ENCODE data around the gene KCNJ1. TPM values are rescaled to one million over a fixed set of nuclear protein-coding genes. Genes with fewer than 3 reads are reported as not detected.

Gene KCNJ1
- total and polyA plus RNA-seq, 2 donors from 2014 or later = 175 to 355 TPM

- no peaks in the 10 kb centered on the region for H3K9me3 ChIP-seq (ENCODE audit: control insufficient read depth in 2 of 3, insufficient read depth in 1 of 3, low read length in 3 of 3)
- H3K9ac ChIP-seq (ENCODE audit: low read length in 3 of 3) = no peak overlapping the region
- H3K4me1 ChIP-seq (ENCODE audit: control insufficient read depth in 2 of 3, insufficient read depth in 2 of 3, low read depth in 1 of 3, low read length in 3 of 3) = peaks cover 0 to 2% (median 0%) of the 10 kb centered on the region in 3 donors
- no peak overlapping the region for H3K4me3 ChIP-seq (ENCODE audit: low read length in 3 of 3)
- intact Hi-C loops (cut with DNase I) = loop anchor here (5.0 kb wide), 1 partner anchor 72 kb away; no protein-coding TSS in a partner anchor
- peak; percentile 80 for TF ChIP-seq CTCF (IDR thresholded peaks at IDR 0.05; ENCODE audit: borderline replicate concordance, extremely low read depth, insufficient read depth)
- peak; percentile 92 for FAIRE-seq
- no peaks in the 10 kb centered on the region for H3K36me3 ChIP-seq (ENCODE audit: control insufficient read depth in 2 of 3, insufficient read depth in 3 of 3, low read length in 3 of 3)
- no peaks in the 10 kb centered on the region for H3K27me3 ChIP-seq (ENCODE audit: control insufficient read depth, insufficient read depth, low read length)
- peak in 4 of 5 donors; percentile 85 to 87 (median 86) for DNase-seq
- no peak overlapping the region for H3K27ac ChIP-seq (ENCODE audit: low read depth in 2 of 2, low read length in 2 of 2)
Measured at GRCh38 chr11:128884703-128885338, 17.7 kb upstream of the KCNJ1 start.

GRCh38 chr11:128884054-128884453 is 17.0 kb upstream of the KCNJ1 start:
- no peaks in the 10 kb centered on the region for H3K36me3 ChIP-seq (ENCODE audit: control insufficient read depth in 2 of 3, insufficient read depth in 3 of 3, low read length in 3 of 3)
- no peak for TF ChIP-seq CTCF (IDR thresholded peaks at IDR 0.05; ENCODE audit: borderline replicate concordance, extremely low read depth, insufficient read depth)
- no peak overlapping the region for H3K9ac ChIP-seq (ENCODE audit: low read length in 3 of 3)
- no peak overlapping the region for H3K4me3 ChIP-seq (ENCODE audit: low read length in 3 of 3)
- no peaks in the 10 kb centered on the region for H3K9me3 ChIP-seq (ENCODE audit: control insufficient read depth in 2 of 3, insufficient read depth in 1 of 3, low read length in 3 of 3)
- no peaks in the 10 kb centered on the region for H3K4me1 ChIP-seq (ENCODE audit: control insufficient read depth in 2 of 3, insufficient read depth in 2 of 3, low read depth in 1 of 3, low read length in 3 of 3)
- H3K27me3 ChIP-seq (ENCODE audit: control insufficient read depth, insufficient read depth, low read length) = no peaks in the 10 kb centered on the region
- FAIRE-seq (no peak), DNase-seq (peak in 1 of 5 donors; percentile 7)
- no peak overlapping the region for H3K27ac ChIP-seq (ENCODE audit: low read depth in 2 of 2, low read length in 2 of 2)
- intact Hi-C loops (cut with DNase I) = no loop called here

- no peak overlapping the region for H3K27ac ChIP-seq (ENCODE audit: low read depth in 2 of 2, low read length in 2 of 2)
- FAIRE-seq = no peak
- no peaks in the 10 kb centered on the region for H3K27me3 ChIP-seq (ENCODE audit: control insufficient read depth, insufficient read depth, low read length)
- H3K36me3 ChIP-seq (ENCODE audit: control insufficient read depth in 2 of 3, insufficient read depth in 3 of 3, low read length in 3 of 3) = no peaks in the 10 kb centered on the region
- no peaks in the 10 kb centered on the region for H3K9me3 ChIP-seq (ENCODE audit: control insufficient read depth in 2 of 3, insufficient read depth in 1 of 3, low read length in 3 of 3)
- H3K4me3 ChIP-seq (ENCODE audit: low read length in 3 of 3) = no peak overlapping the region
- H3K9ac ChIP-seq (ENCODE audit: low read length in 3 of 3) = no peak overlapping the region
- intact Hi-C loops (cut with DNase I) = no loop called here
- no peak for TF ChIP-seq CTCF (IDR thresholded peaks at IDR 0.05; ENCODE audit: borderline replicate concordance, extremely low read depth, insufficient read depth)
- no peaks in the 10 kb centered on the region for H3K4me1 ChIP-seq (ENCODE audit: control insufficient read depth in 2 of 3, insufficient read depth in 2 of 3, low read depth in 1 of 3, low read length in 3 of 3)
- DNase-seq = peak in 1 of 5 donors; percentile 3
Measured at GRCh38 chr11:128882451-128882850, 15.4 kb upstream of the KCNJ1 start.
